Measurements from ENCODE around the gene STAMBPL1. TPM values are rescaled to one million over a fixed set of nuclear protein-coding genes. Genes with fewer than 3 reads are reported as not detected.
"Not testable (repeated sequence)": the region's sequence is repeated elsewhere in the genome, so short reads cannot be mapped to it uniquely, and the experiment has no call there.

STAMBPL1 gene
- 22.9 and 23.9 TPM in 2 replicates for total RNA-seq (2014; rRNA removed; shearing (Covaris generic))

DNA sequence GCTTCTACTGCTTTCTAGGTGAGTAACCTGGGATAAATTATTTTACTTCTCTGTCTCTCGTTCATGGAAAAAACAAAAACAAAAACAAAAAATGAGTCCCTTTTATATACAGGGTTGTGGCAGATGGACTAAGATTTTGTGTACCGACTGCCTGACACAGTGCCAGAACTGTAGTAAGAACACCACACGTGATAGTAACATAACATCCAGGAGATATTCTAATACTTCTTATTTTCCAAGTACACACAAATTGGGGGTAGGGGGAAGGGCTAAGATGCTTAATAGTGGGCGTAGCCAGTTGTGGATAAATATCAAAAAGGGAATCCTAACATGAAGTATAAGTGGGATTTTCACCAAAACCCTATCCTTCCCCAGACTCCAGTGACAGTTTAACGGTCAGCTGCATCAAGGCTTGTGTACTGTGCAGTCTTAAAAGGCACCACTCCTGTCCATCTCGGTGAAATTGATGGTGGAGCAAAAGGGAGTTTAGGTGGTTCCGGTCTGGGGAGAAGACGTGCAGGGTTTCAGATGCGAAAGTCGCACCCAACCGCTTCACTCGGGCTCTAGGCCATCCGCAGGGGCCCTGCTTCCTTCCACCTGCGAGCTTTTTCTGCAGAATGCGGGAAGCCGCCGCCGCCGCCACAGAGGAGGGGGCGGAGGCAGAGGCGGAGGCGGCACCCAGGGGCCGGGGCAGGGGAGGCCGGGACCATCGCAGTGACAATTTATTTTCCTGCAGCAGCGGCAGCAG lies at the start of gene STAMBPL1:
STAMBPL1 (plus strand) TSS at position 712 of the 748 bp plus-strand sequence. CDS start 21,464 bp downstream, outside the sequence.
- DNase-seq (ENCODE audit: low read depth), result no peak

DNA sequence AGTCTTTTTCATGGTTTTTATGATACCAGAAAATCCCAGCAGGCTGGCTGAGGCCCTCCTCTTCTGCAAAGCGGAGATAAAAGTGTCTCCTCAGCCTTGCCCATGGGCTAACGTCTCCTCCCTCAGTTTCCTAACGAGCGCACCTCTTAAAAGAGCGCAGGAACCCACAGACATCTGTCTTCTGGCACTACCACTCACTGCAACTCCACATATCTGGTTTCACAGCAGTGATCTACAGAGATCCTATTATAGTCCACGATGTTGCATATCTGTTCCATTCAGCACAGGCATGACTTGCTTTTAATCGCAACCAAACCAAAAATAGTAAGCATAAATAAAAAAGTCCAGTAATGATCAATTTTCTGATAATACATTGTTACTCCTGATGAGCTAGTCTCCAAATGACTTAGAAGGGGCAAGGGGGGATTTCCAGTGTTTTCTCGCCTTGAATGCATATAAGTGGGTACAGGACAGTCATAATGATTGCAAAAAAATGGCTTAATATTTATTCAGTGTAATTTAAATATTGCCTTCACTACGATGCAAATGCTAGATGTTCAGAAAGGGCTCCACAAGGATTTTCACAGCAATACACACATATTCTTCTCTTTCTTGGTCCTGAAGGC lies 49.3 kb upstream of the STAMBPL1 start:
- no peak for DNase-seq (ENCODE audit: low read depth)

- no peak for DNase-seq (ENCODE audit: low read depth)
Observed at GRCh38 chr10:88831709-88832108, 48.3 kb upstream of the STAMBPL1 start.

- no peak for DNase-seq (ENCODE audit: low read depth)
Observed at GRCh38 chr10:88832376-88832775, 47.7 kb upstream of the STAMBPL1 start.

DNA sequence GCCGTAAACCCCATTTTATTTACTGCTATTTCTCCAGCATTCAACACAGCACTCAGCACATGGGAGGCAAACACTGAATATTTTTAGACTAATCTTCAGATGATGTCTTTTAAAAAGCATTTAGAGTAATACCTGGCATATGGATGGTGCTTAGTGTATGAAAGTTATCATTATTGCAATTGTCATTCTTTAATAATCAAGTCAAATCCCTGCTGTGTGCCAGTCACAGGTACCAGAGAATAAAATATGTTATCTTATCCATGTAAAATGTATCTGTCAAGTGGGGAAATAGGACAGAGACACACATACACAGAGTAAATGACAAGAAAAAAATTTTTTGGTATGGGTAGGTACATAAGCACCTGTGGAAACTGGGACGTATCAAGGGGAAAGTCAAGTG lies 46.9 kb upstream of the STAMBPL1 start:
- DNase-seq (ENCODE audit: low read depth), result no peak

- no peak for DNase-seq (ENCODE audit: low read depth)
Observed at GRCh38 chr10:88833723-88834122, 46.3 kb upstream of the STAMBPL1 start.

- peak; percentile 76 for DNase-seq (ENCODE audit: low read depth)
Observed at GRCh38 chr10:88835096-88835909, 44.7 kb upstream of the STAMBPL1 start.

- DNase-seq (ENCODE audit: low read depth), result no peak
Observed at GRCh38 chr10:88835910-88836221, 44.2 kb upstream of the STAMBPL1 start.

DNA sequence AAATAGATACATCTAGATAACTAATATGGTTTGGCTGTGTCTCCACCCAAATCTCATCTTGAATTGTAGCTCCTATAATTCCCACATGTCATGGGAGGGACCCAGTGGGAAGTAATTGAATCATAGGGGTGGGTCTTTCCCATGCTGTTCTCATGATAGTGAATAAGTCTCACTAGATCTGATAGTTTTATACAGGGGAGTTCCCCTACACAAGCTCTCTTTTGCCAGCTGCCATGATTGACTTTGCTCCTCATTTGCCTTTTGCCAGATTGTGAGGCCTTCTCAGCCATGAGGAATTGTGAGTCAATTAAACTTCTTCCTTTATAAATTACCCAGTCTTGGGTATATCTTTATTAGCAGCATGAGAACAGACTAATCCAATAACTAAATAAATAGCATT lies 42.4 kb upstream of the STAMBPL1 start:
- not testable (repeated sequence) for DNase-seq (ENCODE audit: low read depth)

DNA sequence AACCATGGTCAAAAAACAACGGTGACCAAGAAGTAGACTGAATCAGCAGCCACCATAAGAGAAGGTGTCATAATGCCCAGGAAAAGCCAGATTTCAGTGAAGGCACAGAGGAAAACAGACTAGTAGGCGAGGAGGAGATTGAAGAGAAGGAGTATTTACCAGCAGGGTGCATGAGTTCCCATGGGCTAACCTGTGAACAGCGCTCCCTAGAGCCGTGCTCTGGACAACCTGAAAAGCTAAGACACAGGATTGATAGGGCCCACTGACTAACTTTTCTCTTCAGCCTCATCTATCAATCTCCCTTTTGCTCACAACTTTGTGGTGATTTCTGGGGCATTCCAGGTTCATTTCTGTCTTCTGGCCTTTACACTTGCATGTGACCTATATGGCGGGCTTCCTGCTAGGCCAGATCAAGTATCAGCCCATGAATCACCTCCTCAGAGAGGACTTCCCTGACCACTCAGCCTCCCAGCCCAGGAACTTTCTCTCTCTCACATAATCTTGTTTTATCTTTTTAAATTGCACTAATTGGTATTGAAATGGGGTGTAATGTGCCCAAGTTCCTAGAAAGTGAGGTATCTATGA lies 41.2 kb upstream of the STAMBPL1 start:
- no peak for DNase-seq (ENCODE audit: low read depth)

DNA sequence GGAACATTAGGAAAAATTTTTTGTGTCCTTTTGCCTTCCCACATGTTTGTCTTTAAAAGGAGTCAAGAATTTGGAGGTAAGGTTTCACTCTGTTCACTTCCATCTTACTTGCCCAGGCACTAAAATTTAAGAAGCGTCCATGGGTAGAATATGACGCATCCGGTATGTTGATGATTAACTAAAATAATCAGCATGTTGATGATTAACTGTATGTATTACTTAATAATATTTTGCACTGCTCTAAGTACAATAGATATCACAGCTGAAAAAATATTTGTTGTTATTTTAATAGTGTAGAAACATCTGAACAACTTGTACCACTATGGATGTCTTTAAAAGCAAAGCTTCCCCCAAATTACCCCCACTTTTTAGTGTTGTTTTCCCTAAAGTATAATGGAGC lies 39.9 kb upstream of the STAMBPL1 start:
- no peak for DNase-seq (ENCODE audit: low read depth)

DNA sequence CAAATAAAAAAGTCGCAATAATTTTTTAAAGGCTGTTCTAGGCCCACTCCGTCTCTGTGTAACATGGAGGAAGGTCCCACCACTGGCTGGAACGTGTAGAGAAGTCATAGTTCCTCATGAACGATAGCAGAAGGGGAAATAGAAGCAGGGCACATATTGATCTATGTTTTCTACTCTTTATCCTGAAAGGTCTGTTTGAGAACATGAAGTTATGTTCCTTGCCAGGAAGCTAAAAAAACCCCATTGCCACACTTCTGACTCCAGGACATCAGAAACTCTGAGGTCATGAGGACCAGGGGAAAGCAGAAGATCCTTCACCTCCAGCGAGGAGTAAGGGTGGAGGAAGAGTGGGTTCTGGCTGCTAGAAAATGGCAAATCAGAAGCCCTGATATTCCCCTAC lies 39.2 kb upstream of the STAMBPL1 start:
- no peak for DNase-seq (ENCODE audit: low read depth)

DNA sequence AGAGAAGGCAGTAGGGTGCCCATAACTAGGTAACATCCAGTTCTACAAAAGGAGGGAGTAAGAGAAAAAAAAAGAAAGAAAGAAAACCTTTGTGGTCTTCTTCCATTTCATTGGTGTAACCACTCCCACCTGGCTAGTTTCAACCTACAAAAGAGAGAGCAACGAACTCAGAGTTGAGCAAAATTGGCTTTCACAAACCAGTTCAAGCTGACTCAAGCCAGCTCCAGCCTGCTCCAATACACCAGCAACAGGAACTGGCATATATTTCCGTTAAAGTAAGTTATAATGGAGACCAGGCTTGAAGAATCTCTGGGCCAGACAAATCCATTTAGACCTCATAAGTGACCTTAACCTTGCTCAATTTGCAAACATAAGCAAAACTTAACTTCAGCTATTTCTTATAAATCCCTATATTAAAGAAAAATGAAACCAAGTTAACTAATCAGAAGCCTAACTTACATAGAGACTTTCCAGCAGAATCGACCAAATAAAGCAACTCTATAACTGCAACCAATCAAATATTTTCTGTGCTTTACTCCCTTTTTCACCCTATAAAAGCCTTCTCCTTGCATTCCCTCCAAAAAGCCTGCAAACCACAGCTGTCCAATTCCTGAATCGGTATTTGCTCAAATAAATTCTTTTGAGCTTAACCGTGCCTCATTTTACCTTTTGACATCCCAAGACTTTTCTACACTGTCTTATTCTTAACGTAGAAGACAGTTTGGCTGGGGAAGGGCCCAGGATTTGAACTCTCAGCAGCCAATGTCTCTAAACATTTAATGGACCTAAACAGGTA lies 38.5 kb upstream of the STAMBPL1 start:
- DNase-seq (ENCODE audit: low read depth), result no peak

- DNase-seq (ENCODE audit: low read depth), result no peak
Observed at GRCh38 chr10:88843171-88843570, 36.9 kb upstream of the STAMBPL1 start.

DNA sequence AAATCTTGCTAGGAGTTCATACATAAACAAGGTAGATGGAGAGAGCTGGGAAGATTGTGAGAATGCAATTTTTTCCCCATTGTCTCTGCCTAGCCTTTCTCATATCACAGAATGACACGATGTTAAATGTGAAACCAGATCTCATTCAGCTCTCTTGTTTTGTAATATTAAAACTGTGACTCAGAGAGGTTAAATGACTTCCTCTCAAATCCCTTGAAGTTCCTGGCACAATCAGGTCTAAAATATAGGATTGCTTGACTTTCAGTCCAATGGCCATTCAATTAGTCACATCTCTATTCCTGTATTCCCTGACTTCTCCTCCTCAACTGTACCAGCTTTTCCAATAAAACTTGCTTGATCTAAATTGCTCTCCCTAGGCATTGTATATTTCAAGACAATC lies 31.5 kb upstream of the STAMBPL1 start:
- peak; percentile 47 for DNase-seq (ENCODE audit: low read depth)

GRCh38 chr10:88849234-88849633 lies 30.8 kb upstream of the STAMBPL1 start:
- no peak for DNase-seq (ENCODE audit: low read depth)

- DNase-seq (ENCODE audit: low read depth), result no peak
Observed at GRCh38 chr10:88850712-88851111, 29.3 kb upstream of the STAMBPL1 start.

GRCh38 chr10:88851706-88852105 lies 28.3 kb upstream of the STAMBPL1 start, which contains the start of gene ANKRD22:
Gene ANKRD22 (minus strand): TSS chr10:88851844. CDS start chr10:88851607, 237 bp downstream.
- DNase-seq (ENCODE audit: low read depth), result peak; percentile 50

- no peak for DNase-seq (ENCODE audit: low read depth)
Observed at GRCh38 chr10:88852327-88852726, 27.7 kb upstream of the STAMBPL1 start.

DNA sequence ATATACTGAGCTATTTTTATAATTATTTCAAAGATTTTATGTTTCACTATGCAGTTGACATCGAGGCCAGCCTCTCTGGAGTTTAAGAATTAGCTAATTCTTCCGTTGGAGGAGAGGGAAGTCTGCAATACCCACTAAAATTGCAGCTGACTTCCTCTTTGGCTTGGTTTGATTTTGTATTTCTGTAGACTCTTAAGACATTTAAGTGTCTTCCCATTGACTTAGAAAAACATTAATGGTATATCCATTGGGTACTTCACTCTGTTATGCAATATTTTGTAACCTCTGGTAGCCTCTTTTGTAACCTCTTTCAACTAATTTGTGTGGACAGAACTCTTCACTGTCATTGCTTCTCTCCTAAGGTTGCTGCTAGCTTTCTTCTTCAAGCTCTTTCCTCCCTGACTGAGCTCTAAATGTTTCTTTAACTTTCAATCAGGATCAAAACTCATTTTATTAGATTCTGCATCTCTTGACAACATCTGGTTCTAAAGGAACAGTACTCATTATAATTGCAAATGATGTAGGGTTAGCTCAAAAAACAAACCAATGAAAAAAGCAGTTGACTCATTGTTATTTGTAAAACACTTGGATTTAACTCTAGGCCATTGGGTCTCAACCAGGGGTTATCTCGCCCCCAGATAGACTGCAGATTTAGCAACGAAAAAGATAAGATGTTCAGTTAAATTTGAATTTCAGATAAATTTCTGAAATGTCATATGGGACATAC lies 26.7 kb upstream of the STAMBPL1 start:
- no peak for DNase-seq (ENCODE audit: low read depth)

DNA sequence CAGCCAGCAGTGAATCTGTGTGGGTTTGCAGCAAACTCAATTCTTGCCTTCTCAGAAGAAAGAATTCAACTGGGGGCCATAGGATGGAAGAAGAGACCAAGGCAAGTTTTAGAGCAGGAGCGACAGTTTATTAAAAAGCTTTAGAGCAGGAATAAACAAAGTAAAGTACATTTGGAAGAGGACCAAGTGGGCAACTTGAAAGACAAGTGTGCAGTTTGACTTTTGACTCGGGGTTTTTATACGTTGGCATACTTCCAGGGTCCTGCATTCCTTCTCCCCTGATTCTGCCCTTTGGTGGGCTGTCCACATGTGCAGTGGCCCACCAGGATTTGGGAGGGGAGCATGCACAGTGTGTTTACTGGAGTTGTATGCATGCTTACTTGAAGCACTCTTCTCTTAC lies 25.4 kb upstream of the STAMBPL1 start:
- no peak for DNase-seq (ENCODE audit: low read depth)
